IMR-90 (cell line): ENCODE measurements around the gene CABP5. TPM values are rescaled to one million over a fixed set of nuclear protein-coding genes. Genes with fewer than 3 reads are reported as not detected.

Source experiments
- ATAC-seq: fragments of 200-7000 bp; cut with Tn5 transposase; 2 replicates; pipeline ENCODE4 v1.9.1; 2020; ENCODE audit warnings: low read depth, mild to moderate bottlenecking, moderate library complexity
- BruUV-seq: library from RNA; stranded (reverse); fragments of 400-500 nt; replicated peaks from 2 replicates; lab custom pipeline; 2021; lab: Mats Ljungman, UMichigan
- CTCF ChIA-PET: fragments of 300-600 bp; formaldehyde crosslinking; extraction: SDS; loops from one replicate; lab custom pipeline; 2021; ENCODE audit warnings: antibody characterized with exemption; lab: Yijun Ruan, JAX
- POLR2A ChIA-PET: fragments of 300-600 bp; sonication (Branson Sonifier 250); formaldehyde crosslinking; loops from one replicate; lab custom pipeline; 2022; ENCODE audit warnings: antibody characterized with exemption; ENCODE audit not compliant: unreplicated experiment; lab: Charles Lee
- DNase-seq: peaks from one replicate; pipeline ENCODE4 v3.0.0; 2013
- H2AFZ ChIP-seq: replicated peaks from 2 replicates; pipeline ENCODE3; 2013; ENCODE audit warnings: low read length, mild to moderate bottlenecking; ENCODE audit not compliant: poor library complexity
- H2AK5ac ChIP-seq: 2 replicates; pipeline ENCODE4 v1.6.1; 2013; ENCODE audit warnings: low read depth, low read length, inconsistent platforms
- H2AK9ac ChIP-seq: replicated peaks from 2 replicates; pipeline ENCODE3; 2013; ENCODE audit warnings: mild to moderate bottlenecking, low read depth, low read length, moderate library complexity; ENCODE audit not compliant: poor library complexity
- H2BK120ac ChIP-seq: 2 replicates; pipeline ENCODE4 v1.6.1; 2013; ENCODE audit warnings: low read depth, low read length, inconsistent platforms
- H2BK15ac ChIP-seq: 3 replicates; pipeline ENCODE4 v1.6.1; 2013; ENCODE audit warnings: low read depth, low read length, inconsistent platforms
- H2BK20ac ChIP-seq: 2 replicates; pipeline ENCODE4 v1.6.1; 2013; ENCODE audit warnings: low read depth, mild to moderate bottlenecking, inconsistent platforms, low read length, moderate library complexity
- H2BK5ac ChIP-seq: 2 replicates; pipeline ENCODE4 v1.6.1; 2013; ENCODE audit warnings: mild to moderate bottlenecking, low read depth, low read length, inconsistent platforms; ENCODE audit not compliant: poor library complexity, severe bottlenecking
- H3K14ac ChIP-seq: replicated peaks from 2 replicates; pipeline ENCODE4 v1.6.1; 2013; ENCODE audit warnings: low read depth, low read length, inconsistent platforms
- H3K18ac ChIP-seq: 2 replicates; pipeline ENCODE4 v1.6.1; 2013; ENCODE audit warnings: low read depth, low read length, control low read depth
- H3K23ac ChIP-seq: 2 replicates; pipeline ENCODE4 v1.6.1; 2013; ENCODE audit warnings: low read depth, low read length, inconsistent platforms
- H3K27ac ChIP-seq: 2 replicates; pipeline ENCODE4 v1.5.1; 2013; ENCODE audit warnings: mild to moderate bottlenecking, control low read depth, low read length; ENCODE audit not compliant: insufficient read depth
- H3K27me3 ChIP-seq: 2 replicates; pipeline ENCODE4 v1.6.1; 2013; ENCODE audit warnings: low read length; ENCODE audit not compliant: control insufficient read depth, insufficient read depth
- H3K36me3 ChIP-seq: 2 replicates; pipeline ENCODE4 v1.6.1; 2013; ENCODE audit warnings: low read length, mixed read lengths; ENCODE audit not compliant: control insufficient read depth, insufficient read depth
- H3K4ac ChIP-seq: 2 replicates; pipeline ENCODE4 v1.6.1; 2013; ENCODE audit warnings: low read depth, low read length, inconsistent platforms
- H3K4me1 ChIP-seq: 2 replicates; pipeline ENCODE4 v1.6.1; 2013; ENCODE audit warnings: low read length, mixed read lengths; ENCODE audit not compliant: control insufficient read depth, insufficient read depth
- H3K4me2 ChIP-seq: 2 replicates; pipeline ENCODE4 v1.6.1; 2013; ENCODE audit warnings: low read depth, mild to moderate bottlenecking, control low read depth, low read length, moderate library complexity
- H3K4me3 ChIP-seq: 2 replicates; pipeline ENCODE4 v1.5.1; 2013; ENCODE audit warnings: low read depth, mild to moderate bottlenecking, control low read depth, low read length, moderate library complexity; ENCODE audit not compliant: insufficient read depth
- H3K56ac ChIP-seq: 2 replicates; pipeline ENCODE4 v1.6.1; 2013; ENCODE audit warnings: low read length, inconsistent platforms; ENCODE audit not compliant: insufficient read depth; ENCODE audit errors: extremely low read depth
- H3K79me1 ChIP-seq, 2 experiments: 2 replicates each; pipeline ENCODE4 v1.6.1; 2013; ENCODE audit warnings: low read length in 2 of 2, inconsistent platforms in 1 of 2, low read depth in 1 of 2
- H3K9ac ChIP-seq: 2 replicates; pipeline ENCODE4 v1.6.1; 2013; ENCODE audit warnings: low read depth, low read length, control low read depth
- H3K9me1 ChIP-seq: 2 replicates; pipeline ENCODE4 v1.6.1; 2013; ENCODE audit warnings: low read length, inconsistent platforms; ENCODE audit not compliant: insufficient read depth
- H3K9me3 ChIP-seq: 2 replicates; pipeline ENCODE4 v1.6.1; 2013; ENCODE audit warnings: low read length; ENCODE audit not compliant: control insufficient read depth, insufficient read depth
- H4K20me1 ChIP-seq: 2 replicates; pipeline ENCODE4 v1.6.1; 2013; ENCODE audit warnings: low read length, inconsistent platforms; ENCODE audit not compliant: insufficient read depth
- H4K5ac ChIP-seq: 2 replicates; pipeline ENCODE4 v1.6.1; 2013; ENCODE audit warnings: mild to moderate bottlenecking, low read depth, low read length, control low read depth
- H4K8ac ChIP-seq, 2 experiments: 2 replicates each; pipeline ENCODE4 v1.6.1; 2013; ENCODE audit warnings: low read depth in 2 of 2, low read length in 2 of 2, control low read depth in 1 of 2, inconsistent platforms in 1 of 2
- H4K91ac ChIP-seq: 2 replicates; pipeline ENCODE4 v1.6.1; 2013; ENCODE audit warnings: low read depth, low read length, inconsistent platforms; ENCODE audit not compliant: insufficient read depth
- BHLHE40 ChIP-seq: fragments of 150-350 bp; IDR thresholded peaks from 2 replicates; pipeline ENCODE4 v1.6.1; 2016; ENCODE audit warnings: mild to moderate bottlenecking, low read depth, low read length
- CEBPB ChIP-seq: IDR thresholded peaks from 2 replicates; pipeline ENCODE4 v1.6.1; 2012; ENCODE audit warnings: low read depth, low read length, improper control_type of control experiment
- CHD1 ChIP-seq: IDR thresholded peaks from 2 replicates; pipeline ENCODE4 v1.6.1; 2012; ENCODE audit warnings: low read depth, low read length, improper control_type of control experiment
- CTCF ChIP-seq: conservative IDR thresholded peaks from 2 replicates; pipeline ENCODE4 v1.5.1; 2012; ENCODE audit warnings: mild to moderate bottlenecking, low read depth, low read length, improper control_type of control experiment
- FOS ChIP-seq: fragments of 150-350 bp; IDR thresholded peaks from 2 replicates; pipeline ENCODE4 v1.6.1; 2016; ENCODE audit warnings: low read depth, low read length
- MAFK ChIP-seq: IDR thresholded peaks from 2 replicates; pipeline ENCODE4 v1.6.1; 2012; ENCODE audit warnings: low read depth, low read length, improper control_type of control experiment
- MAZ ChIP-seq: IDR thresholded peaks from 2 replicates; pipeline ENCODE4 v1.6.1; 2012; ENCODE audit warnings: low read depth, mild to moderate bottlenecking, low read length, improper control_type of control experiment, moderate library complexity, borderline replicate concordance
- MXI1 ChIP-seq: IDR thresholded peaks from 2 replicates; pipeline ENCODE4 v1.6.1; 2012; ENCODE audit warnings: low read depth, mild to moderate bottlenecking, low read length, moderate library complexity, borderline replicate concordance
- NFE2L2 ChIP-seq: fragments of 150-350 bp; IDR thresholded peaks from 2 replicates; pipeline ENCODE4 v1.6.1; 2016; ENCODE audit warnings: low read depth, mild to moderate bottlenecking, low read length
- POLR2A ChIP-seq: IDR thresholded peaks from 2 replicates; pipeline ENCODE4 v1.6.1; 2012; ENCODE audit warnings: mild to moderate bottlenecking, low read depth, low read length
- RAD21 ChIP-seq: IDR thresholded peaks from 2 replicates; pipeline ENCODE4 v1.6.1; 2012; ENCODE audit warnings: low read length, improper control_type of control experiment
- RCOR1 ChIP-seq: IDR thresholded peaks from 2 replicates; pipeline ENCODE4 v1.6.1; 2012; ENCODE audit warnings: mild to moderate bottlenecking, low read length, improper control_type of control experiment; ENCODE audit not compliant: insufficient replicate concordance
- SMC3 ChIP-seq: fragments of 150-350 bp; IDR thresholded peaks from 2 replicates; pipeline ENCODE4 v1.6.1; 2016; ENCODE audit warnings: low read depth, mild to moderate bottlenecking, antibody characterized with exemption, low read length, moderate library complexity
- WGBS, 2 experiments: methylation state at CpG; one replicate each; pipeline versions ENCODE4 v1.1.5 to v1.1.7; 2013; ENCODE audit warnings: missing lambda C conversion rate in 2 of 2; ENCODE audit not compliant: insufficient read length in 1 of 2; ENCODE audit errors: extremely low coverage in 2 of 2; 5-methylcytosine and 5-hydroxymethylcytosine counted together
- dilution Hi-C: fragments of 300-500 bp; cut with HindIII; formaldehyde crosslinking; loops from one replicate; pipeline ENCODE4 v1.14.3; 2018; ENCODE audit warnings: low sequenced_read_pairs; ENCODE audit not compliant: unreplicated experiment
- in situ Hi-C: fragments of 300-500 bp; cut with MboI; formaldehyde crosslinking; loops from 3 replicates; pipeline ENCODE4 v1.14.3; 2019; ENCODE audit warnings: low sequenced_read_pairs, inconsistent platforms, mixed read lengths
- intact Hi-C: fragments of 100-400 bp; cut with micrococcal nuclease; formaldehyde crosslinking; loops from 2 replicates; pipeline ENCODE4 v1.10.0; 2022
- polyA plus RNA-seq, 3 experiments: library from polyadenylated mRNA; depleted of rRNA; stranded (reverse); fragments of >200 nt; gene quantifications; 2 replicates each; pipeline ENCODE4 v1.2.3, GENCODE V29; 2012; ENCODE audit warnings: low replicate concordance in 1 of 3
- total RNA-seq: library from RNA; depleted of rRNA; stranded (reverse); fragments of >200 nt; gene quantifications from 2 replicates; pipeline ENCODE4 v1.2.3, GENCODE V29; 2012
- TF ChIP-seq, protein P1 (sequence below): fragments of 150-350 bp; IDR thresholded peaks from 2 replicates; pipeline ENCODE4 v1.6.1; 2016; ENCODE audit warnings: low read depth, mild to moderate bottlenecking, low read length, moderate library complexity, borderline replicate concordance
- TF ChIP-seq, protein P2 (sequence below): fragments of 150-350 bp; IDR thresholded peaks from 2 replicates; pipeline ENCODE4 v1.6.1; 2017; ENCODE audit warnings: mild to moderate bottlenecking, antibody characterized with exemption, low read length, low read depth

The CABP5 gene
- total and polyA plus RNA-seq, 2 of the 4 experiments (the other 2 are of a cell fraction) = not detected

DNA sequence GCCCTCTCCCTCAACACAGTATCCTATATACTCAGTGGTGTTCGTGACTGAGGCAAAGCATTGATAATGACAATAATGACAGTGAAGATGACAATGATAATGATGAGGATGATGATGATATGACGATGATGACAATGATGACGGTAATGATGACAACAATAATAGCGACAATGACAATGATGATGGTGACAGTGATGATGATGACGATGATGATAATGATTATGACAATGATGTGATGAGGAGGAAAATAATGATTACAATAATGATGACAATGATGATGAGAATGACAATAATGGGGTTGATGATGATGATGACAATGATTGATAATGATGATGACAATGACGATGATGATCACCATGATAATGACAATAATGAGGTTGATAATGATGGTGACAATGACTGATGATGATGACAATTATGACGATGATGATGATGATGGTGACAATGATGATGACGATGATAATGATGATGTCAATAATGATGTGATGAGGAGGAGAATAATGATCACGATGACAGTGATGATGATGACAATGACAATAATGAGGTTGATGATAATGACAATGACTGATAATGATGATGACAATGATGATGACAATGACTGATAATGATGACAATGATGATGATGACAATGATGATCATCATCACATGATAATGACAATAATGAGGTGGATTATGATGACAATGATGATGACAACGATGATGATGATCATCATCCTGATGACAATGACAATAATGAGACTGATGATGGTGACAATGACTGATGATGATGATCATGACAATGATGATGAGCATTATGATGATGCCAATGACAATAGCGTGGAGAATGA lies 32.7 kb downstream of the CABP5 start:
- H3K23ac ChIP-seq = no peak overlapping the region
- DNase-seq (no peak), ATAC-seq (no peak)
- H4K8ac ChIP-seq = no peak overlapping the region
- H3K4me2 ChIP-seq = no peak overlapping the region
- no peak overlapping the region for H2BK120ac ChIP-seq
- H3K27ac ChIP-seq = no peak overlapping the region
- H2AK9ac ChIP-seq = no peak overlapping the region
- H2BK20ac ChIP-seq = no peak overlapping the region
- no peaks in the 10 kb centered on the region for H3K9me1 ChIP-seq
- H3K36me3 ChIP-seq = no peaks in the 10 kb centered on the region
- no peaks in the 10 kb centered on the region for H3K4me1 ChIP-seq
- CTCF ChIA-PET = no interaction called here
- WGBS, 2 experiments = 84% methylated on average over 9 of the region's 11 CpGs; no CpG with 5 or more reads in 1 of the 2 experiments
- BruUV-seq = no TSS peak
- no peak overlapping the region for H3K4me3 ChIP-seq
- H2BK15ac ChIP-seq = no peak overlapping the region
- no peak overlapping the region for H2AFZ ChIP-seq
- H2AK5ac ChIP-seq = no peak overlapping the region
- in situ Hi-C loops = no loop called here
- no peak overlapping the region for H3K4ac ChIP-seq
- H3K18ac ChIP-seq = no peak overlapping the region
- no peak overlapping the region for H4K91ac ChIP-seq
- H3K9ac ChIP-seq = no peak overlapping the region
- no peaks in the 10 kb centered on the region for H3K79me1 ChIP-seq
- H3K9me3 ChIP-seq = no peaks in the 10 kb centered on the region
- H3K56ac ChIP-seq = no peak overlapping the region
- dilution Hi-C loops = no loop called here
- no peak overlapping the region for H4K5ac ChIP-seq
- no peaks in the 10 kb centered on the region for H4K20me1 ChIP-seq
- POLR2A ChIA-PET = no interaction called here
- H2BK5ac ChIP-seq = no peak overlapping the region
- H3K14ac ChIP-seq = no peak overlapping the region
- intact Hi-C loops = no loop called here
- H3K27me3 ChIP-seq = no peaks in the 10 kb centered on the region
- TF ChIP-seq CHD1 (no peak), RAD21 (no peak), NFE2L2 (no peak), FOS (no peak), MXI1 (no peak), BHLHE40 (no peak), MAZ (no peak), MAFK (no peak), POLR2A (no peak), CEBPB (no peak), SMC3 (no peak), CTCF (no peak), RCOR1 (no peak)
- TF ChIP-seq, protein P1, sequence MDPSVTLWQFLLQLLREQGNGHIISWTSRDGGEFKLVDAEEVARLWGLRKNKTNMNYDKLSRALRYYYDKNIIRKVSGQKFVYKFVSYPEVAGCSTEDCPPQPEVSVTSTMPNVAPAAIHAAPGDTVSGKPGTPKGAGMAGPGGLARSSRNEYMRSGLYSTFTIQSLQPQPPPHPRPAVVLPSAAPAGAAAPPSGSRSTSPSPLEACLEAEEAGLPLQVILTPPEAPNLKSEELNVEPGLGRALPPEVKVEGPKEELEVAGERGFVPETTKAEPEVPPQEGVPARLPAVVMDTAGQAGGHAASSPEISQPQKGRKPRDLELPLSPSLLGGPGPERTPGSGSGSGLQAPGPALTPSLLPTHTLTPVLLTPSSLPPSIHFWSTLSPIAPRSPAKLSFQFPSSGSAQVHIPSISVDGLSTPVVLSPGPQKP = no peak
- TF ChIP-seq, protein P2, sequence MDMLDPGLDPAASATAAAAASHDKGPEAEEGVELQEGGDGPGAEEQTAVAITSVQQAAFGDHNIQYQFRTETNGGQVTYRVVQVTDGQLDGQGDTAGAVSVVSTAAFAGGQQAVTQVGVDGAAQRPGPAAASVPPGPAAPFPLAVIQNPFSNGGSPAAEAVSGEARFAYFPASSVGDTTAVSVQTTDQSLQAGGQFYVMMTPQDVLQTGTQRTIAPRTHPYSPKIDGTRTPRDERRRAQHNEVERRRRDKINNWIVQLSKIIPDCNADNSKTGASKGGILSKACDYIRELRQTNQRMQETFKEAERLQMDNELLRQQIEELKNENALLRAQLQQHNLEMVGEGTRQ = no peak
